HG02678 (cell line): ENCODE measurements around the gene RAD50.
"Not testable (repeated sequence)": the region's sequence is repeated elsewhere in the genome, so short reads cannot be mapped to it uniquely, and the experiment has no call there.

Source experiments
- ATAC-seq: cut with Tn5 transposase; IDR thresholded peaks from one replicate; pipeline ENCODE4 v1.9.1; 2021; ENCODE audit warnings: mild to moderate bottlenecking, moderate library complexity; ENCODE audit not compliant: unreplicated experiment

RAD50 gene

GRCh38 chr5:132556153-132556762 is 519 bp upstream of the RAD50 start:
- no peak for ATAC-seq

GRCh38 chr5:132557478-132558172 is 848 bp downstream of the RAD50 start:
- peak; percentile 31 for ATAC-seq

GRCh38 chr5:132559383-132560060 is 2.7 kb downstream of the RAD50 start:
- ATAC-seq, result no peak

GRCh38 chr5:132561601-132562000 is 4.8 kb downstream of the RAD50 start:
- ATAC-seq, result no peak

GRCh38 chr5:132564555-132564954 is 7.8 kb downstream of the RAD50 start:
- not testable (repeated sequence) for ATAC-seq

- no peak for ATAC-seq
Measured at GRCh38 chr5:132566657-132567056, 9.9 kb downstream of the RAD50 start.

GRCh38 chr5:132576123-132576522 is 19.3 kb downstream of the RAD50 start:
- ATAC-seq, result no peak

- ATAC-seq, result not testable (repeated sequence)
Measured at GRCh38 chr5:132584560-132584959, 27.8 kb downstream of the RAD50 start.

GRCh38 chr5:132586063-132586462 is 29.3 kb downstream of the RAD50 start:
- ATAC-seq, result no peak

GRCh38 chr5:132589467-132589866 is 32.7 kb downstream of the RAD50 start:
- ATAC-seq, result no peak

GRCh38 chr5:132591145-132591544 is 34.4 kb downstream of the RAD50 start:
- no peak for ATAC-seq

GRCh38 chr5:132592521-132592920 is 35.7 kb downstream of the RAD50 start:
- ATAC-seq, result no peak

- ATAC-seq, result no peak
Measured at GRCh38 chr5:132594170-132594569, 37.4 kb downstream of the RAD50 start.

GRCh38 chr5:132595624-132596023 is 38.8 kb downstream of the RAD50 start:
- no peak for ATAC-seq

- ATAC-seq, result no peak
Measured at GRCh38 chr5:132601071-132601728, 44.4 kb downstream of the RAD50 start.

- no peak for ATAC-seq
Measured at GRCh38 chr5:132607095-132607494, 50.3 kb downstream of the RAD50 start.

GRCh38 chr5:132608107-132608506 is 51.3 kb downstream of the RAD50 start:
- ATAC-seq, result no peak

GRCh38 chr5:132611965-132612364 is 55.2 kb downstream of the RAD50 start:
- ATAC-seq, result no peak

- no peak for ATAC-seq
Measured at GRCh38 chr5:132612846-132613245, 56.1 kb downstream of the RAD50 start.

GRCh38 chr5:132621699-132622098 is 64.9 kb downstream of the RAD50 start:
- no peak for ATAC-seq

- no peak for ATAC-seq
Measured at GRCh38 chr5:132622608-132623007, 65.8 kb downstream of the RAD50 start.

- no peak for ATAC-seq
Measured at GRCh38 chr5:132627470-132627869, 70.7 kb downstream of the RAD50 start.
